Activated CD8-positive, alpha-beta T cell treated with anti-CD3 and anti-CD28 coated beads for 36 hours (primary cell): Measurements from ENCODE around the gene IMPG2. TPM values are rescaled to one million over a fixed set of nuclear protein-coding genes. Genes with fewer than 3 reads are reported as not detected.

Experiments
- ATAC-seq: fragments of 200-7000 bp; cut with Tn5 transposase; one replicate; pipeline ENCODE4 v1.10.0; 2021; ENCODE audit warnings: mild to moderate bottlenecking, moderate library complexity
- CTCF ChIA-PET: fragments of 350-600 bp; sonication (Branson Sonifier 250); formaldehyde crosslinking; loops from one replicate; lab custom pipeline; 2021; ENCODE audit warnings: antibody characterized with exemption; lab: Charles Lee
- POLR2A ChIA-PET: fragments of 350-600 bp; sonication (Branson Sonifier 250); formaldehyde crosslinking; loops from one replicate; lab custom pipeline; 2021; ENCODE audit warnings: antibody characterized with exemption; lab: Charles Lee
- DNase-seq: peaks from one replicate; pipeline ENCODE4 v3.0.0-alpha.2; 2020
- H3K27ac Mint-ChIP-seq: one replicate; pipeline ENCODE4 v1.8.0; 2021; ENCODE audit warnings: mild to moderate bottlenecking, mixed read lengths
- H3K27me3 Mint-ChIP-seq: one replicate; pipeline ENCODE4 v1.8.0; 2021; ENCODE audit warnings: mixed read lengths
- H3K36me3 Mint-ChIP-seq: one replicate; pipeline ENCODE4 v1.8.0; 2021; ENCODE audit warnings: low read depth, mixed read lengths
- H3K4me1 Mint-ChIP-seq: one replicate; pipeline ENCODE4 v1.8.0; 2021; ENCODE audit warnings: low read depth, mixed read lengths
- H3K4me3 Mint-ChIP-seq: one replicate; pipeline ENCODE4 v1.8.0; 2021; ENCODE audit warnings: mild to moderate bottlenecking, moderate library complexity, mixed read lengths
- H3K9me3 Mint-ChIP-seq: one replicate; pipeline ENCODE4 v1.8.0; 2021; ENCODE audit warnings: mixed read lengths
- intact Hi-C: fragments of 100-400 bp; cut with micrococcal nuclease; formaldehyde crosslinking; loops from one replicate; pipeline ENCODE4 v1.10.0; 2022
- total RNA-seq, 2 experiments: library from RNA; stranded (reverse); gene quantifications; one replicate each; pipeline ENCODE4 v1.2.3, GENCODE V29; 2021
- TF ChIP-seq, protein P1 (sequence below): fragments of 200-600 bp; IDR thresholded peaks from one replicate; pipeline ENCODE4 v1.8.0; 2022; ENCODE audit warnings: antibody characterized with exemption, mild to moderate bottlenecking

Gene IMPG2
- total RNA-seq, 2 experiments from 2014 or later: 0.13 to 0.14 TPM

DNA sequence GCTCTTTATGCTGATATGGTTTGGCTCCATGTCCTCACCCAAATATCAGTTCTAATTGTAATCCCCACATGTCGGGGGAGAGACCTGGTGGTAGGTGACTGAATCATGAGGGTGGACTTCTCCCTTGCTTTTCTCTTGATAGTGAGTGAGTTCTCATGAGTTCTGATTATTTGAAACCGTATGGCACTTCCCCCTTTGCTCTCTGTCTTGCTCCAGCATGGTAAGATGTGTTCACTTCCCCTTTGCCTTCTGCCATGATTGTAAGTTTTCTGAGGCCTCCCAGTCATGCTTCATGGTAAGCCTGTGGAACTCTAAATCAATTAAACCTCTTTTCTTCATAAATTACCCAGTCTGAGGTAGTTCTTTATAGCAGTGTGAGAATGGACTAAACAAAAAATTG is 107.6 kb downstream of the IMPG2 start:
- ATAC-seq: no peak
- Mint-ChIP-seq H3K27me3 (peaks cover 3% of the 10 kb centered on the region), H3K4me3 (no peak overlapping the region), H3K4me1 (peaks cover 6% of the 10 kb centered on the region), H3K9me3 (no peaks in the 10 kb centered on the region), H3K36me3 (no peaks in the 10 kb centered on the region), H3K27ac (no peak overlapping the region)
- CTCF ChIA-PET: no interaction called here
- intact Hi-C loops: no loop called here
- DNase-seq: no peak
- TF ChIP-seq, protein P1, sequence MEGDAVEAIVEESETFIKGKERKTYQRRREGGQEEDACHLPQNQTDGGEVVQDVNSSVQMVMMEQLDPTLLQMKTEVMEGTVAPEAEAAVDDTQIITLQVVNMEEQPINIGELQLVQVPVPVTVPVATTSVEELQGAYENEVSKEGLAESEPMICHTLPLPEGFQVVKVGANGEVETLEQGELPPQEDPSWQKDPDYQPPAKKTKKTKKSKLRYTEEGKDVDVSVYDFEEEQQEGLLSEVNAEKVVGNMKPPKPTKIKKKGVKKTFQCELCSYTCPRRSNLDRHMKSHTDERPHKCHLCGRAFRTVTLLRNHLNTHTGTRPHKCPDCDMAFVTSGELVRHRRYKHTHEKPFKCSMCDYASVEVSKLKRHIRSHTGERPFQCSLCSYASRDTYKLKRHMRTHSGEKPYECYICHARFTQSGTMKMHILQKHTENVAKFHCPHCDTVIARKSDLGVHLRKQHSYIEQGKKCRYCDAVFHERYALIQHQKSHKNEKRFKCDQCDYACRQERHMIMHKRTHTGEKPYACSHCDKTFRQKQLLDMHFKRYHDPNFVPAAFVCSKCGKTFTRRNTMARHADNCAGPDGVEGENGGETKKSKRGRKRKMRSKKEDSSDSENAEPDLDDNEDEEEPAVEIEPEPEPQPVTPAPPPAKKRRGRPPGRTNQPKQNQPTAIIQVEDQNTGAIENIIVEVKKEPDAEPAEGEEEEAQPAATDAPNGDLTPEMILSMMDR: no peak
- POLR2A ChIA-PET: no interaction called here

DNA sequence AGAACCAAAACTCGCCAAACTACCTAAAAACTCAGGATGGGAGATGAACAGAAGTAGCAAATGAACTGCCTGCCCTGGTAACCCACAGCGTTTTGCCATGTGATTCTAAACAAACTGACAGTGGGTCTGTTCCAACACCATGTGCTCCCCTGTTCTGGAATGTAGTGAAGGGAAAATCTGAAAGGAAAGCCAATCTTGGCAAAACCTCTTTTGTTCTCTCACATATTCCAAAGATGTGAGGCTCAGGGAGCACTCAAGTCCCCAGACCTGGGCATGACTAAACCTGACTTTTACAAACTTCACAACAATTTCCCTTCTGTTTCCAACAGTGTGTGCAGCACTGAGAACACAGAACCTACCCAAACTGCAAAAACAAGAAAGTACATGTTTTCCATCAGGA is 116.1 kb downstream of the IMPG2 start:
- ChIA-PET POLR2A (no interaction called here), CTCF (interaction anchor here (1.4 kb wide), 1 partner anchor 134 kb away, joined by 5 read pairs; no protein-coding TSS in a partner anchor)
- Mint-ChIP-seq H3K9me3 (no peaks in the 10 kb centered on the region), H3K27me3 (peaks cover 20% of the 10 kb centered on the region), H3K36me3 (no peaks in the 10 kb centered on the region), H3K27ac (no peak overlapping the region), H3K4me1 (no peaks in the 10 kb centered on the region), H3K4me3 (no peak overlapping the region)
- intact Hi-C loops: loop anchor here (10.0 kb wide), 1 partner anchor 181 kb away; no protein-coding TSS in a partner anchor
- ATAC-seq (no peak), DNase-seq (no peak)
- TF ChIP-seq, protein P1: no peak

- CTCF ChIA-PET: interaction anchor here (1.0 to 1.4 kb wide), 2 partner anchors 13 to 134 kb away, joined by 3 to 5 read pairs; no protein-coding TSS in a partner anchor
- H3K27ac Mint-ChIP-seq: no peak overlapping the region
- H3K9me3 Mint-ChIP-seq: no peaks in the 10 kb centered on the region
- no peaks in the 10 kb centered on the region for H3K4me1 Mint-ChIP-seq
- TF ChIP-seq, protein P1: no peak
- DNase-seq (no peak), ATAC-seq (no peak)
- peaks cover 17% of the 10 kb centered on the region for H3K27me3 Mint-ChIP-seq
- intact Hi-C loops: loop anchor here (10.0 kb wide), 1 partner anchor 181 kb away; no protein-coding TSS in a partner anchor
- no peaks in the 10 kb centered on the region for H3K36me3 Mint-ChIP-seq
- no peak overlapping the region for H3K4me3 Mint-ChIP-seq
- POLR2A ChIA-PET: no interaction called here
Observed at GRCh38 chr3:101203411-101203810, 117.0 kb downstream of the IMPG2 start.

- DNase-seq: no peak
- no peak for ATAC-seq
- Mint-ChIP-seq H3K36me3 (no peaks in the 10 kb centered on the region), H3K9me3 (no peaks in the 10 kb centered on the region), H3K27ac (no peak overlapping the region), H3K27me3 (peaks cover 19% of the 10 kb centered on the region), H3K4me3 (no peak overlapping the region), H3K4me1 (no peaks in the 10 kb centered on the region)
- TF ChIP-seq, protein P1: no peak
- POLR2A ChIA-PET: no interaction called here
- CTCF ChIA-PET: interaction anchor here (1.0 to 1.4 kb wide), 2 partner anchors 13 to 133 kb away, joined by 3 to 5 read pairs; no protein-coding TSS in a partner anchor
- intact Hi-C loops: loop anchor here (10.0 kb wide), 1 partner anchor 182 kb away; no protein-coding TSS in a partner anchor
Observed at GRCh38 chr3:101202640-101203039, 117.7 kb downstream of the IMPG2 start.

DNA sequence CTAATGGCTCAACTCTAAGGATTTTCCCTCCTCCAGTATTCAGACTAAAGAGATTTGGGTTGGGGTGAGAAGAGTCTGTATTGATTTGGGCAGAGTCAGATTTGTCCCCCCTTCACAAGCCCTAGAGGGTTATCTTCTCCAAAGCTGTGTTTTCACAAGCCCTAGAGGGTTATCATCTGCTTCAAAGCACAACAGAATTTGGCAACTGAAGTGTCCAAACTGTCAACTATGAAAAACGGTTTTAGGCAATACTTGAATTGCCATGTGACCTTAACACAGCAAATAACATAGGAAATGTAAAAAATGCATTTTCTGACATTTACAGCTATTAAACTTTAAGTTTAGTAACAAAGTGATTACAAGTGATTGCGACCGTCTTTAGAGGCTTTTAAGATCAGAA is 119.9 kb downstream of the IMPG2 start:
- no peaks in the 10 kb centered on the region for H3K4me1 Mint-ChIP-seq
- TF ChIP-seq, protein P1: no peak
- H3K9me3 Mint-ChIP-seq: no peaks in the 10 kb centered on the region
- intact Hi-C loops: loop anchor here (10.0 kb wide), 1 partner anchor 184 kb away; no protein-coding TSS in a partner anchor
- H3K36me3 Mint-ChIP-seq: no peaks in the 10 kb centered on the region
- POLR2A ChIA-PET: no interaction called here
- H3K27ac Mint-ChIP-seq: no peak overlapping the region
- CTCF ChIA-PET: interaction anchor here (2.0 kb wide), 1 partner anchor 130 kb away, joined by 5 read pairs; no protein-coding TSS in a partner anchor
- H3K27me3 Mint-ChIP-seq: peaks cover 20% of the 10 kb centered on the region
- ATAC-seq (no peak), DNase-seq (no peak)
- no peak overlapping the region for H3K4me3 Mint-ChIP-seq
